Lower lobe of right lung (tissue), 2 donors: ENCODE data around the gene IRAK2. TPM values are rescaled to one million over a fixed set of nuclear protein-coding genes. Genes with fewer than 3 reads are reported as not detected.
"Not testable (repeated sequence)": the region's sequence is repeated elsewhere in the genome, so short reads cannot be mapped to it uniquely, and the experiment has no call there.

ENCODE experiments used
- ATAC-seq, 2 donors: fragments of 200-7000 bp; cut with Tn5 transposase; one replicate each; pipeline ENCODE4 v1.9.1; 2020 to 2022; ENCODE audit warnings: mild to moderate bottlenecking in 2 of 2, moderate library complexity in 2 of 2
- DNase-seq: peaks from one replicate; pipeline ENCODE4 v3.0.0-alpha.2; 2020
- H3K27ac ChIP-seq: fragments of 200-600 bp; one replicate; pipeline ENCODE4 v1.8.0; 2022
- H3K27me3 ChIP-seq: fragments of 200-600 bp; one replicate; pipeline ENCODE4 v1.8.0; 2022; ENCODE audit warnings: low read depth
- H3K36me3 ChIP-seq: fragments of 200-600 bp; one replicate; pipeline ENCODE4 v1.8.0; 2022; ENCODE audit warnings: mild to moderate bottlenecking
- H3K4me1 ChIP-seq: fragments of 200-600 bp; one replicate; pipeline ENCODE4 v1.8.0; 2022
- H3K4me3 ChIP-seq: fragments of 200-600 bp; one replicate; pipeline ENCODE4 v1.8.0; 2022; ENCODE audit warnings: mild to moderate bottlenecking
- H3K9me3 ChIP-seq: fragments of 200-600 bp; one replicate; pipeline ENCODE4 v1.8.0; 2022
- intact Hi-C: fragments of 100-400 bp; cut with DNase I; formaldehyde crosslinking; loops from one replicate; pipeline ENCODE4 v1.11.0; 2022
- total RNA-seq: library from RNA; stranded (reverse); fragmentation: NEBNext Ultra II Directional; extraction: Animal tissue kit (Norgen Biotek cat#: 25700); gene quantifications from one replicate; pipeline ENCODE4 v1.2.1, GENCODE V29; 2021
- TF ChIP-seq, protein P1 (sequence below): fragments of 200-600 bp; IDR thresholded peaks from one replicate; pipeline ENCODE4 v1.8.0; 2022; ENCODE audit warnings: antibody characterized with exemption, mild to moderate bottlenecking
- donor health status: DM: no; HTN: yes; CAD: no; lungs with severe emphysema.

The IRAK2 gene
- total RNA-seq, 1 donor from 2014 or later, result 3.9 TPM

DNA sequence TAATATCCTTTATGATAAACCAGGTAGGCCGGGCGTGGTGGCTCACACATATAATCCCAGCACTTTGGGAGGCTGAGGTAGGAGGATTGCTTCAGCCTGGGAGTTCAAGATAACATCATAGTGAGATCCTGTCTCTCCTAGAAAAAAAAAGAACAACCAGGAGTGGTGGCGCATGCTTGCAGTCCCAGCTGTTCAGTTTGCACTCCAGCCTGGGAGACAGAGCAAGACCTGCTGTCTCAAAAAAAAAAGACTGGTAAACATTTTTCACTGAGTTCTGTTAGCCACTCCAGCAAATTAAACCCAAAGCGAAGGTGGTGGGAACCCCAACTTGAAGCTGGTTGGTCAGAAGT, 9.6 kb upstream of the IRAK2 start:
- intact Hi-C loops, result no loop called here
- no peak overlapping the region for H3K27ac ChIP-seq
- no peaks in the 10 kb centered on the region for H3K27me3 ChIP-seq
- no peak for ATAC-seq
- H3K4me1 ChIP-seq, result no peaks in the 10 kb centered on the region
- no peak for DNase-seq
- H3K36me3 ChIP-seq, result peaks cover 46% of the 10 kb centered on the region
- H3K9me3 ChIP-seq, result no peaks in the 10 kb centered on the region
- TF ChIP-seq, protein P1, sequence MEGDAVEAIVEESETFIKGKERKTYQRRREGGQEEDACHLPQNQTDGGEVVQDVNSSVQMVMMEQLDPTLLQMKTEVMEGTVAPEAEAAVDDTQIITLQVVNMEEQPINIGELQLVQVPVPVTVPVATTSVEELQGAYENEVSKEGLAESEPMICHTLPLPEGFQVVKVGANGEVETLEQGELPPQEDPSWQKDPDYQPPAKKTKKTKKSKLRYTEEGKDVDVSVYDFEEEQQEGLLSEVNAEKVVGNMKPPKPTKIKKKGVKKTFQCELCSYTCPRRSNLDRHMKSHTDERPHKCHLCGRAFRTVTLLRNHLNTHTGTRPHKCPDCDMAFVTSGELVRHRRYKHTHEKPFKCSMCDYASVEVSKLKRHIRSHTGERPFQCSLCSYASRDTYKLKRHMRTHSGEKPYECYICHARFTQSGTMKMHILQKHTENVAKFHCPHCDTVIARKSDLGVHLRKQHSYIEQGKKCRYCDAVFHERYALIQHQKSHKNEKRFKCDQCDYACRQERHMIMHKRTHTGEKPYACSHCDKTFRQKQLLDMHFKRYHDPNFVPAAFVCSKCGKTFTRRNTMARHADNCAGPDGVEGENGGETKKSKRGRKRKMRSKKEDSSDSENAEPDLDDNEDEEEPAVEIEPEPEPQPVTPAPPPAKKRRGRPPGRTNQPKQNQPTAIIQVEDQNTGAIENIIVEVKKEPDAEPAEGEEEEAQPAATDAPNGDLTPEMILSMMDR, result no peak
- H3K4me3 ChIP-seq, result no peak overlapping the region

- ATAC-seq (no peak), DNase-seq (no peak)
- Histone ChIP-seq H3K4me1 (no peaks in the 10 kb centered on the region), H3K9me3 (no peaks in the 10 kb centered on the region), H3K36me3 (peaks cover 41% of the 10 kb centered on the region), H3K27me3 (no peaks in the 10 kb centered on the region), H3K27ac (no peak overlapping the region), H3K4me3 (no peak overlapping the region)
- intact Hi-C loops, result no loop called here
- TF ChIP-seq, protein P1, result no peak
Measured at GRCh38 chr3:10155658-10156057, 9.1 kb upstream of the IRAK2 start.

DNA sequence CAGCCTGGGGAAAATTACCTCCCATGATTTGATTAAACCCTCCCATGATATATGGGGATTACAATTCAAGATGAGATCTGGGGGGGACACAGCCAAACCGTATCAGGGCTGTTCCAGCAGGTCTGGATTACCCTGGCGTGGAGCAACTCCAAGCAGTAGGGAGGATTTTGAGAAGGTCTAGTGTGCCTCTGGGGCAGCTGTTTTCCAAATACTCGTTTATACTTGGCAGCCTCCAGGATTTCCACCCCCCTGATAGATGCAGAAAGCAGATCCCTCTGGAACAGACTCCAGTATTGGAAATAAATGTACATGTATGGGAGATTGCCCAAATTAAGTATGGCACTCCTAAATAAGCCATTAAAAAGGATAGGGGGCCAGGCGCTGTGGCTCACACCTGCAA, 7.7 kb upstream of the IRAK2 start:
- Histone ChIP-seq H3K27me3 (no peaks in the 10 kb centered on the region), H3K4me1 (no peaks in the 10 kb centered on the region), H3K9me3 (no peaks in the 10 kb centered on the region), H3K4me3 (no peak overlapping the region), H3K27ac (no peak overlapping the region), H3K36me3 (peaks cover 27% of the 10 kb centered on the region)
- no peak for DNase-seq
- TF ChIP-seq, protein P1, result no peak
- no peak for ATAC-seq
- intact Hi-C loops, result no loop called here

DNA sequence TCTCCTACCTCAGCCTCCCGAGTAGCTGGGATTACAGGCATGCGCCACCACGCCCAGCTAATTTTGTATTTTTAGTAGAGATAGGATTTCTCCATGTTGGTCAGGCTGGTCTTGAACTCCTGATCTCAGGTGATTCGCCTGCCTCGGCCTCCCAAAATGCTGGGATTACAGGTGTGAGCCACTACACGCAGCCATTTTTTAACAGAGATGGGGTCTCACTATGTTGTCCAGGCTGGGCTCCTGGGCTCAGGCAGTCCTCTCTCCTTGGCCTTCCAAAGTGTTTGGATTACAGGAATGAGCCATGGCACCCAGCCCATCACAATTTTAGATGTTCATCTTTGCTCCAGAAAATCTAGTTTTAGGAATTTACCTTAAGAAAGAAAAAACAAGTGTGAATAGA, 6.2 kb upstream of the IRAK2 start:
- intact Hi-C loops, DNase-seq, H3K4me1 ChIP-seq, H3K9me3 ChIP-seq, H3K27me3 ChIP-seq, ATAC-seq, H3K4me3 ChIP-seq, H3K27ac ChIP-seq: not testable (repeated sequence)
- peaks cover 12% of the 10 kb centered on the region for H3K36me3 ChIP-seq

- H3K4me3 ChIP-seq, result no peak overlapping the region
- no peaks in the 10 kb centered on the region for H3K9me3 ChIP-seq
- DNase-seq (no peak), ATAC-seq (no peak)
- TF ChIP-seq, protein P1, result no peak
- no peaks in the 10 kb centered on the region for H3K36me3 ChIP-seq
- no peak overlapping the region for H3K27ac ChIP-seq
- peaks cover 8% of the 10 kb centered on the region for H3K4me1 ChIP-seq
- H3K27me3 ChIP-seq, result no peaks in the 10 kb centered on the region
- intact Hi-C loops, result no loop called here
Measured at GRCh38 chr3:10160346-10160745, 4.4 kb upstream of the IRAK2 start.

GRCh38 chr3:10160925-10161324, 3.8 kb upstream of the IRAK2 start:
- H3K36me3 ChIP-seq, result no peaks in the 10 kb centered on the region
- intact Hi-C loops, result no loop called here
- ATAC-seq (no peak), DNase-seq (no peak)
- peaks cover 10% of the 10 kb centered on the region for H3K4me1 ChIP-seq
- H3K9me3 ChIP-seq, result no peaks in the 10 kb centered on the region
- no peak overlapping the region for H3K4me3 ChIP-seq
- no peaks in the 10 kb centered on the region for H3K27me3 ChIP-seq
- TF ChIP-seq, protein P1, result no peak
- H3K27ac ChIP-seq, result no peak overlapping the region
